Measurements from ENCODE around the gene PTCSC3.

The PTCSC3 gene

DNA sequence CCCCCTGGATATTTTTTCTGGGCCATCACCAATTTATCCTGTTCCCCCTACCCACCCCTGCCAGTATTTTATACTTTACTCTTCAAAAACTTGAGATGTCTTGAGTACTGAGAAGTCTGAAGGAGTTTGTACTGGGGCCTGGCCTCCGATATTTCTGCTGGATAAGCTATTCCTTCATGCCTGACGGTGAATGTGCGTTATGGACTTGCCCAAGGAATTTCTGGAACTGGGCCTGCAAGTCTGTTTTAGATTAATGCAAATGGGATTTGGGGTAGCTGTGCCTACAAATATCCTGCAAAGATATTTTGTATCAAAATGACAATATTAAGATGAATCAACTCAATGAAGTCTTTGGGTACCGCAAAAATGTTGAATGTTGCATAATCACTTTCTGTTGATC is at the start of gene PTCSC3:
TSS of gene PTCSC3 (minus strand) at position 199 of the 400 bp plus-strand sequence.
- DNase-seq: no peak

DNA sequence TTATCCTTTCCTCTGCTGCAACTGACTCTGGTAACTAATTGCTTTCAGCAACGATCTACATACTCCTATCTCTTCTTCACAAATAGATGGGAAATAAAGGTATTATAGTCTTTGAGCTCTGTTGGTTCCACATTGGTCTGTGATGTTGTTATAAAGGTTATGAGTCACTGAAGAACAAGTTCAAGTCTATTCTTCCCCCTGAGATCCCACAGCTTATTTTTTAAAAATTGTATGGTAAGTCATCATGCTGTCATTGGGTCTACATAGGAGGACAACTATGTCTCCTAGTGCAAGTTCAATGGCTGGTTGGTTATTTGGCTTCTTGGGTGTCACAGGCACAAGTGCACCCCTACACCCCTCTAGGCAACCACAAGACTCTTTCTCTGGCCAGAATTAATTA is 49.6 kb upstream of the PTCSC3 start:
- DNase-seq: no peak

DNA sequence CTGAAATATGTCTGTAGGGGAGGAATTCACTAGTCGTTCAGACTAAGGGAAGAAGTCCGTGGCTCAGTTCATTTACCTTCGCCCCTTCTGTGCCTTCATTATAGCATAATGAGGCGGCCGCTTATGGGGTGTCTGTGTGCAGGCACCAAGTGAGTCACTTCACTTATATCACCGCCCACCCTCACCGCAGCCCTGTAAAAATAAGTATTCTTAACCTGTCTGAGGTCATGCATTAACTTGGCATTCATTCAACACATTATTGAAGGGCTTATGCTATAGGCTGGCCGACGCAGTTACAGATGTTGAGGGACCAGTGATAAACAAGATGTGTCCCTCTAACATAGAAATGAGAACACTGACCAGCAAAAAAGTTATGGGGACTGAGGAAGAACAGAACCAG is 47.7 kb upstream of the PTCSC3 start:
- no peak for DNase-seq

DNA sequence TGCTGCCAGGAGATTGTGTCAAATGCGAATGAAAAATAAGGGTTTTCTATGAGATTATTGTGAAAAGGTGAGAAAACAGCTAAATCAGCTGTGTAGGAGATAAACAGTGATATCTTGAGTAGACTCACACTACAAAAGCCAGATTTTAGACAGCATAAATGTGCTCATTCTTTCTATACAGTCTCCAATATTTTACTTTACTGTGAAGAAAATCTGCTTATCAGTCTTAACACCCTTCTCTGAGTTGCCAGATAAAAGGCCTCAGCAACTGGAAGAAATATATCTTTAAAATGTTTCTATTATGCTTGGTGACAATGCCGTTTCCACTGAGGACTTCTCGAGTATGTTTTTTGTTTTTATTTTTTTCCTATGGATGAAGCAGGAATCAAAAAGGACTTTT is 47.0 kb upstream of the PTCSC3 start:
- DNase-seq: no peak

DNA sequence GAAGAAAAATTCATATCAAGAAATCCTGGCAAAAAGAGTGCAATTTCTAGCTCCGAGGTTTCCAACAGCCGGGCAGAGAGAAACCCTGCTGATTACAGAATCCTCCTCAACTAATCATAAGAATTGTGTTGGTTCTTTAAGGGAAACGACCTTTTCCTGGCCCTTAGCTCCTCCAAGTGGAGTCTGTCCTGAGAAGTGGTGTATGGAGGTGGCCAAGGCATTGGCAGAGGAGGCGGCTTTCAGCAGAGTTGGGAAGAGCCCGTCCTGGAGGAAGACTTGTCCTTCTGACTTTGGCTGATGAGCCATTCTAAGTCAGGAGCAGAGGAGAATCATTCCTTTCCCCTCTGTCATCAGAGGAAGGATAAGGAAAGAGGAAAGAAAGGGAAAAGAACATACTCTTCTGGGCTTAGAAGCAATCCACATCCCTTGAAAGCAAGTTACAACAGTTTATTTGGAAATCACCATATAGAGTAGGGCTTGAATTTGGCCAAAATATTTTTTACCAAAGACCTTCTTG is 46.5 kb upstream of the PTCSC3 start:
- DNase-seq: no peak

DNA sequence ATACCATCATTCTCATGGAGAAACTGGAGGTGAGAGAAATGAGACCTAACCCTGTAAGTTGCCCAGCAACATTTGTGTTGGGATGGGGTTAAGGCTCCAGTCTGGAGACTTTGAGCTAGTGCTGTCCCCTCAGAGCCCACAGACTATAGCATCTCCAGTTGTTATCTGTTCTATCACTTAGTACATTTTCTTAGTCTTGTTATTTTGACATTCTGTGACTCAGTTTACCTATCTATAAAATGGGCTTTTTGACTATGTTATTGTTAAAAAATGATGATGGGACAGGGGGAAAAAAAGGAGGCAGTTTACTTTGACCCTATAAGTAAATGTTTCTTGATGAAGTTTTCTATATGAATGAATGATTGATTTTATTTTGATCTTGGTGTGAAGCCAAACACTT is 45.8 kb upstream of the PTCSC3 start:
- no peak for DNase-seq

DNA sequence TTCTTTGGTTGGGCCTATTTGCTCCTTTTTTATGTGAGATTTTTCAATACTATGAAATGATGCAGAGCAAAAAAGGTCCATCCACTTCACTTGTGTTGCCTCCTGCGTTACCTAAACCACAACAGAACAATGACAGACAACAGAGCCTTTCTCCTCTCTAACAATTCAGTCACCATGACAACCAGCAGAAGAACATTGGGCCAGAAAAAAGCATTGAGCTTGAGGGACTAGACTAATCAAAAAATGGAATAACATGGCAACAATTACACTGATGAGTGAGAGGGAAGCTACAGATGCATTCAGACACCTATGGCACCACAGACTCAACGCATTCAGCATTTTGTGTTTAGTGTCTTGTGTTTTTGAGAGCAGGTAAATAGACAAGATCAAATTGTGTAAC is 44.6 kb upstream of the PTCSC3 start:
- no peak for DNase-seq

DNA sequence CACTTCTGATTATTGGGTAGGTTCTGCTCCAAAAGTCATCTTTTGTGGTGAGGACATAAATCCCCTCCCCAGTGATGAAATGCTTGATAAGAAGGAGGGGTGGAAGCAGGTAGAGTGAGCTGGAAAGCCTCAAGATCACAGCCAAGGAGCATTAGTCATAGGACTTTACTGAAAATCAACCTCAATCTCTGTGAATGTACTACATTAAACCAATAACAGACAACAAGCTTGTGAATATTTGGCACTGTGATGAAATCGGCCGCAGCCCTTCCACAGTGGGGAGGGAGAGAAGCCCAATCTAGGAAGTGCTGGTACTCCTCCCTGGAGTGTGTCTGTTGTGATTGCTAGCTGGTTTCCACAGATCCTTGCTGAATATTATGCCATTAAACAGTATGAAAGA is 41.2 kb upstream of the PTCSC3 start:
- DNase-seq: no peak

DNA sequence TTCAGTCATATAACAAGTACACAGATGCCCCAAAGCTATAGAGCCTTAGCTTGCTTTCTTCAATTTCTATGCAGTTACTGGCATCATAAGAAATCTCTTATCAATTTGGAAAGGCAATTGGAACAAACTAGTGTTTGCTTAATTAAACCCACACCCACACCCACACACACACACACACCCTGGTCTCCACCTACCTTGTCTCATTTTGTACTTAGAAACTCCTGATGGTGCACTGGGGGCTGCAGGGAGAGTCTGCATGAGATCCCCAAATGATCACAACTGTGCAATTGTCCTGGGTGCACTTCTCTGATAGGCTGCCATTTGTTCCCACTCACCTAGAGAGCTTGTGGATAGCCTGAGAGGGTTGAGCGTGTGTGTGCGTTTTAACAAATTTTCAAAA is 40.5 kb upstream of the PTCSC3 start:
- DNase-seq: no peak

DNA sequence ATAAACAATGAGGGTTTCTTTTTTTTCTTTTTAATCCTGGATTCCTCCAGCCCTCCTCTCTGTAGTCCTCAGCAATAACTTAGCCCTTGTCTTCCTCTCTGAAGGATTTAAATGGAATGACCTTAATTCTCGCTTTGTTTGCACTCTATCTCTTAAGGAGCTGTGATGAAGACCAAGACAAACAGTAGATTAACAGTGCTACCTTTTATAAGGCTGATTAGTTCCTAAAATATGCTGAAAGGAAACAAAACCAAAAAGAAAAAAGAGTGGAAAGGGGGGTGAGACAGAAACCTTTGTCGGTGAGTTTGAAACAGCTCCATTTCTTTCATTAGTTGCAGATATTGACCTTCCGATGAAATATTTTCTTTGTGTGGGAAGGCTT is 38.7 kb upstream of the PTCSC3 start:
- no peak for DNase-seq

DNA sequence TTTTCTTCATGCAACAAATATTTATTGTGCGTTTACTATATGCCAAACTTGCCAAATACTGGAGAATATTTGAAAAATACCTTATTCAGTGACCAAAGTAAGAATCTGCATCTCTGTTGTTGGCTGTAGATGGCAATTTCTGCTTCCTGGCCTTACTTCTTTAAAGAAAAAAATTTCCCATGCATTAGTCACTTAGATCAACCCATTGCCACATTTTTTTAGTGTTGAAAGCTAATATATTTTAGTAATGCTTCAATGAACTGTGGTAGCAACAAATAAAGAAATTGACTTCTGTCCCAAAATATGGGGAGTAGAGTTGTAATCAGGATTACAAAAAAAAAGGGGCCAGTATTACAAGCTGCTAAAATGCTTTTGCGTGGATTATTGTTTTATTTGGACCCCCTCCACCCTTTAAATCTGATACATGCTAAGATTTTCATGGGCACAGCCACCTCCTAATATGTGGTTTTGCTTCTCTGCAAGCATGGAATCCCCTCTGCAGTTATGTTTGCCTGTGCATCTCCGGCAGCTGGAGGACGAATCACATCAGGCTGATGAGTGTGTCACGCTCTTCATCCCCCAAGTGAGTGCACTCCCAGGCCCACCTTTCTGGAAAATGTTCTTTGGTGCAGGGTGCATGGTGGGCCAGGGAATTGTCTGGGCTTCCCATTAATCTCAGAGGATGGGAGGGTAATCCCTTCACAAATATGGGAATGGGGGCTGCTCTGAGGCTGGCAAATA is 38.1 kb upstream of the PTCSC3 start:
- no peak for DNase-seq

DNA sequence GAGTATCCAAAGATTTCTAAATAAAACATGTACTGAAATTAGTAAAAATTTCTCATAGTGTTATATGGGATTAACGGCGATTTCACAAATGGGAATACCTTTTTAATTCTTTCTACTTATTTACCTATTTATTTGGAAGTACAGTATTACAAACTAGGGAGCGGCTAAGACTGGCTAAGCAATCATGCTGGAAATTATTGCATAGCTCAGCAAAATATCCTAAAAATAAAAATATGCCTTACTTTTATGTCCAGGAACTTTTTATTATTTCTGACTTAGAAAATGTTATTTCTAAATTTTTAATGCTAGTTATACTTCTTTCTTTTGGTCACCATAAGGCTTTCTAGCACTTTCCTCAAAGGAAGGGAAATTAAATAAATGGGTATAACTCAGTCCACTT is 36.5 kb upstream of the PTCSC3 start:
- DNase-seq: no peak

DNA sequence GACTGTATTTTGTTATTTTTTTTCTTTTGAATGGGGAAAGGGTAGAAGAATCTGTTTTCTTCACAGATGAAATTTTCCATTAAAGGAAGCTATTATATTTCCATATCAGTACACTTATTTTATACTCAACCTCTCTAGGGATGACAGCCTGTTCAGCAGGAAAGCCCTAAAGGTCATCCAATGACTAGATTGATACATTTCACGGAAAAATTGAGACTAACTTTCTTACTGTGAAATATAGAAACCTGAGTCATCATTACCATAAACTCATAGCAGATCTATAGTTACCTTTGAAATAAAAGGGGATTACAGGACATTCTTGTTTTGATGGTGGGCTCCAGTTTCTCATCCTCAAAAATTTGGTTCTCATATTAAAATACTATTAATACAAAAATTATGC is 36.1 kb upstream of the PTCSC3 start:
- DNase-seq: no peak

DNA sequence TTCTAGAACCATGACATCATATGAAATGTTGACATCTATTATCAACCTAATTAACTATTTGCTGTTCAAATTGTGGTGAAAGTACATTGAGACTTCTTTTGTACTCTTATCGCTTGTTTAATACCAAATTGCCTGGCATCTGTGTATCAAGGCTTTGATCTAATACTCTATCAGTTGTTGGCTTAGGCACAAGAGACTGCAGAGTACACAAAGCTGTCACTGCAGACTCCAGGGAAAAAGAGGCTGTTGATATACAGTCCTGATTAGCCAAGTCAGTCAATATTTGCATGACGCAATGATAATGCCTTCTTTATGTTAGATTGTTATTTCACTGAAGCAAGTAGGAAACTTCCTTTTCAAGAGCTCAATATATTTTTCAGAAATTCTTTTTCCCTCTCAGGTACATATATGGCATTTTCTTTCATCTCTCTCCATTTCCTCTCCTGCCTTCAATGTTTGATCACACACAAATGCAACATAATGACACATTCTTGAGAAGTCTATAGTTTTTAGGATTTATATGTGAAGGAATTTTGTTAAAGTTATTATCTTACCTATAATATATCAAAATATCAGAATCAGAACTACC is 32.3 kb upstream of the PTCSC3 start:
- DNase-seq: no peak

DNA sequence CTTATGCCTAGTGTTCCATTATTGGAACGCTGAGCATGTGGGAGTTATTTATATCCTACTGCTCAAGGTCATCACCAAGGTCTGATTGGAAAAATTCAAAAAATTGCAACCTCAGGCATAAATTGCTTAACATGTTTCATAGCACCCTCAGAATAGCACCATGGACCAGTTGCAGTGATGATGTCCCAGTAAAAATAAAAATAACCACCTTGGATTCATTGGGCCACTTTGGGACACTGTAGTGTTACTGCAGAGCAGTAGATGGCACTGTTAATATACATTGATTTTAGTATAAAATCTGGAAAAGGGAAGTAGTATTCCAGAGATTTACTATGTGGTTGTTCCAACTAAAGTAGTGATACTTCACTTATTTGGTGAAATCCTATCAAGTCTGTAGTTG is 31.0 kb upstream of the PTCSC3 start:
- no peak for DNase-seq

DNA sequence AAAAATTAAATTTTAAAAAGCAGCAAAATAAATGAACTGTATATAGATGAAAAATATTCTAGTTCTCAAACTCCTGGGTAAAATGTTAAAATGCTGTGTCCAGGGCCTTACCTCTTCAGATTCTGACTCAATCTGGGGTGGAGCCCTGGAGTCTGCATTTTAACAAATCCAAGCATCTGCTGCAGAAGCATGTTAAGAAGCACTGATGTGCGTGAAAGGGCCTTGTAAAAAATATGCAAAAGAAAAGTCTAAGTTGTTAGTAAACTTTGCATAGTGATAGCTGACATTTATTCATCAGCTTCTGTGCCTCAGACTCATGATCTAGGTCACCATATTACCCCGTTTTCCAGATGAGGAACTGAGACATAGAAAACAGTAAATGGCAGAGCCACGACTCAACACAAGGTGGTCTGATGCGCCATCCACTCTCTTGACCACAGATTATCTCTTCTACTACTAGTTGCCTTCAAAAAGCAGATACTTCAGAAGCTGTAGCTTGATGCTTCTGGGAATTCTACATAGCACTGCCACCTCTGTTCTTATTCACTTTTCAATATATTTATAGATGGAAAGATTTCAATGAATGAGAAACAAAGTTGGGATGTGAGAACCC is 28.0 kb upstream of the PTCSC3 start:
- DNase-seq: no peak

DNA sequence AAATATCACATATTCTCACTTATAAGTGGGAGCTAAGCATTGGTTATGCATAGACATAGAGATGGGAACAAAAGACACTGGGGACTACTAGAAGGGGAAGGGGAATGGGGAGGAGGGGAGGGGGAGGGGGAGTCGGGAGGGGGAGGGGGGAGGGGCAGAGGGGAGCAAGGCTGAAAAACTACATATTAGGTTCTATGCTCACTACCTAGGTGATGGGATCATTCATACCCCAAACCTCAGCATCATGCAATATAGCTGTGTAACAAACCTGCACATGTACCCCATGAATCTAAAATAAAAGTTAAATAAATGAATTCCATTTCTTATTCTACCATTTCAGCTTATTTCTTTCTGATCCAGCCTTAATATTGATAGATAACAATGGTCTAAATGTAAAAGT is 21.9 kb upstream of the PTCSC3 start:
- DNase-seq: no peak

DNA sequence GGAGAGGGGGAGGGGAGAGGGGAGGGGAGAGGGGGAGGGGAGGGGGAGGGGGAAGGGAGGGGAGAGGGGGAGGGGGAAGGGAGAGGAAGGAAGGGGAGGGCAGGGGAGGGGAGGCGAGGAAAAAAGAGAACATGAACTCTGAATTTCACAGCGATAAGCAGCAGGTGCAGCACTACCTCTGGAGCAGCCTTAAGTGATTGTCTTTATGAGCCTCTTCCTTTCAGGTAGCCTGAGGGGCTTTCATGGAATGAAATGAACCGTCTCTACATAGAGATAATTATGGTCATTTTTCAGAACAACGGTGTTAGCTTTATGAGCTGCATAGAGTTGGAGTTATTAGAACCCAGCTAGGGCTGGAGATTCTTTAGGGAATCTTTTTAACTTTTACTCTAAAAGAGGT is 18.1 kb upstream of the PTCSC3 start:
- DNase-seq: no peak

DNA sequence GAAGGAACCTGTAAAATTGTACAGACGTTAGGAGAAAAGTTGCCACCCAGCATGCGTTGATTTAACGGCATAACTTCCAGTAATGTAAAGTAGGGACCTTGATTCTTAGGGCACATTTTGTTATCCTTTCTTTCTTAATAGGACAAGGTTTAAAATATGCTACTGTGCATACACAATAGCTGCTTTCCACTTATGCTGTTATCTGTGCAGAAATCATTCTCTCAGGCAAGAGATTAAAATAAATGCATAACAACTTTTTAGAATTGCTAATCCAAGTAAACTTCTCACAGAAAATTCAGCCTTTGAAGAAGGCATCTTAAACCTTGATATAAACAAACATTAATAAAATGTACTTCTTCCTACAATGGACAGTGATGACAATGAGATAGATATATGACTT is 16.0 kb upstream of the PTCSC3 start:
- no peak for DNase-seq

DNA sequence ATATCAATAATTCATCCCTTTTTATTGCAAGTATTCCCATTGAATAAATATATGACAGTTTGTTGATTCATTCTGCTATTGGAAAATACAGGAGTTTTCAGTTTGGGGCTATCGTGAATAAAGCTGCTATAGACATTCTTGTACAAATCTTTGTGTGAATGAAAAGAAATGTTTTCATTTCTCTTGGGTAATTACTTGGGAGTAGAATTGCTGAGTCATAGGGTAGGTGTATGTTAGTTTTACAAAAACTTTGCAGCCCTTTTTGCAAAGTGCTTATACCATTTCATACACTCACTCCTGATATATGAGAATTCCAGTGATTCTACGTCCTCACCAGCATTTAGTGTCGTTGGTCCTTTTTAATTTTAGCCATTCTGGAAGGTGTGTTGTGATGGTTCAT is 6.9 kb upstream of the PTCSC3 start:
- DNase-seq: no peak

DNA sequence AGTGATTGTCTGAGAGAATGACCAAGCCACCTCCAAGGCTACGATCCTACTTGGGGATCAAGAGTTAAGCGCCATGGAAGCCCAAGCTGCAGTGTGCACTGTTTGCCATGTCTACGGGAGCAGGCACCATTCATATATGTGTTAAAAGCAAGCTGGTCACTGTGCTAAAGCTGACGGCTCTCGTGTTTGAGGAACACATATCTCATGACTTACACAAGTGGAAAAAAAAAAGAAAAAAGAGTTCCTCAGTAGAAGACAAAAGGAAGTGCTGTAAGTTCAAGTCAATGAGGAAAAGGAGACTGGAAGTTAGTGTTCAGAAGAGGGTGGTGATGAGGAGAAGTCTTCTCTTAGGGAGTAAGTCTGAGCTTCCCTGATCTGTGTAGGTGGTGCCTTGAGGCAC is 4.9 kb upstream of the PTCSC3 start:
- DNase-seq: no peak

DNA sequence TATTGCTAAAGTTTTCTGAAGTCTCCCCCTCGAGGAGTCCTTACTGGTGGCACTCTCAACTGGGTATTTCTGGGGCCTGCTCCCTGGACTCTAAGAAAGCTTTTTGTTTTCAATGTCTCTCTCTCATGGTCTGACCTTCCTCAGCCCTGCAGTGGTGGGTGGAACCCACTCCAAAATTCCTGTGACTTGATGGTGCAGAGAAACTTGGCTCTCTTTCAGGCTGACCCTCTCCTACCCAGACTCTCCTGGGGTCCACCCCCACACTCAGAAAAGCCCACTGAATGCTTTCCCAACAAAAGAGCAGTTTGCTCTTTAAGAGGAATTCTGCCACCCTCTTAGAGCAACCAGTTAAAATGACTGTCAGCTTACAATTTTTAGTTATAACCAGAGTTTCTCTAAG is 967 bp upstream of the PTCSC3 start:
- DNase-seq: no peak

DNA sequence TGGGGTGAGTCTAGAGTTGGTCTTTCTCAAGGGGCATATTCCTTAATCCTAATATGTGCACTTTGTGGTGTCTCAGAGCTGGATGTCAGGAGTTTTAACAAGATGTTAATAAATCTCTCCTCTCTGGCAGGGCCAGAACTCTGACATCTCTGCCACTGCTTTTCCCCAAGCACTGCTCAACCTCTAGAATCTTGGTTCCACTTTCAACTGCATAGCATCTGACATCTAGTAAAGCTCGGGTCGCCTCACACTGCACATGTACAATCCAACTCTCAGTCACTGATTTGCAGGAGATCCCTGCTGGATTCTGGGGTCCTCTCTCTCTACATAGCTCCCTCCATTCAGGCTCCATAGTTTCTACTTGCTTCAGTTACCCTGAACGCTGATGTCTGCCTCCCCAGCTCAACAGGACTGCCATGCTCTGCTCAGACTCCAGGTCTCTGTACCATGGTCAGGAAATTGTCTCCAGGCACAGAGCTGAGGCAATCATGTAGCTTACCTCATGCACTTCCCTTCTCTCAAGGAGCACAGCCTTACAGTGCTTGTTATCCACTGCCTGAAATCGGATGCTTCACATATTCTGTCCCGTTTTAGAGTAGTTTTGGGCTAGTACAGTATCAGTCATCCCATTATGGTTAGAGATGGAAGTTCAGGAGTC is 1.6 kb downstream of the PTCSC3 start:
- no peak for DNase-seq

DNA sequence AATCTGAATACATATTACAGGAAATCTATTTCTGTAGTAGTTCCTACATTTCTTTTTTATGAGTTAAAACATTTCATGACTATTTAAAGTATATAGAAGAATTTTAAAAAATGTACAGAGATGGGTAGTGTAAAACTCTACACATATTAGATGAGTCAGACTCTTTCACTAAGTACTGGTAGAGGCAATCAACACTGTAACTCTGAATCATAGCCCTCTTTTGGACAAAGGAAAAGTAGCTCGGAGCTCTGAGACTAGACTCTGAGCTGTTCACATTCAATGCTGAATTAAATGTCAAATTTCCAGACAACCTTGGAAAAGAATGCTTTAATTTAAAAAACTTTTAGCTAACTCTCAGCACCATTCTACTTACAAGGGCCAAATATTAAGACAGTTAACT is 3.4 kb downstream of the PTCSC3 start:
- DNase-seq: no peak

Data from KG1 (cell line).